Stimulated activated CD8-positive, alpha-beta memory T cell treated with anti-CD3 and anti-CD28 coated beads, Interleukin-15, amount 100 ng/mL, for 48 hours (primary cell): Measurements from ENCODE around the gene HLTF.
"Not testable (repeated sequence)": the region's sequence is repeated elsewhere in the genome, so short reads cannot be mapped to it uniquely, and the experiment has no call there.

Source experiments
- DNase-seq, 2 donors: peaks; one replicate each; pipeline ENCODE4 v3.0.0-alpha.2; 2020; ENCODE audit warnings: low read depth in 2 of 2

The HLTF gene

GRCh38 chr3:149086232-149086988 is at the start of gene HLTF:
TSS of gene HLTF (minus strand) at chr3:149086533. CDS start at chr3:149086336, 197 bp downstream.
- peak; percentile 81 to 85 for DNase-seq

- no peak for DNase-seq
Observed at GRCh38 chr3:149134575-149134974, 48.2 kb upstream of the HLTF start.

GRCh38 chr3:149131589-149131988 is 45.3 kb upstream of the HLTF start:
- DNase-seq, result no peak

- DNase-seq, result peak; percentile 77 to 78
Observed at GRCh38 chr3:149129326-149130205, 43.2 kb upstream of the HLTF start, which contains the start of gene HPS3. TSS of gene HPS3 (plus strand) at chr3:149129638. CDS start at chr3:149129724, 86 bp downstream.

- DNase-seq, result no peak
Observed at GRCh38 chr3:149128821-149129220, 42.5 kb upstream of the HLTF start.

- DNase-seq, result no peak
Observed at GRCh38 chr3:149122721-149123578, 36.6 kb upstream of the HLTF start.

GRCh38 chr3:149120051-149120972 is 34.0 kb upstream of the HLTF start:
- no peak for DNase-seq

GRCh38 chr3:149119466-149119865 is 33.1 kb upstream of the HLTF start:
- DNase-seq, result no peak

GRCh38 chr3:149118724-149119123 is 32.4 kb upstream of the HLTF start:
- DNase-seq, result no peak

GRCh38 chr3:149115114-149115513 is 28.8 kb upstream of the HLTF start:
- DNase-seq, result no peak

- DNase-seq, result no peak
Observed at GRCh38 chr3:149114458-149114857, 28.1 kb upstream of the HLTF start.

- DNase-seq, result no peak
Observed at GRCh38 chr3:149104484-149104883, 18.2 kb upstream of the HLTF start.

- DNase-seq, result no peak
Observed at GRCh38 chr3:149101641-149102040, 15.3 kb upstream of the HLTF start.

GRCh38 chr3:149101154-149101553 is 14.8 kb upstream of the HLTF start:
- DNase-seq, result no peak

GRCh38 chr3:149097987-149098386 is 11.7 kb upstream of the HLTF start:
- not testable (repeated sequence) for DNase-seq

- DNase-seq, result no peak
Observed at GRCh38 chr3:149095487-149095886, 9.2 kb upstream of the HLTF start.

- DNase-seq, result no peak
Observed at GRCh38 chr3:149091983-149092382, 5.7 kb upstream of the HLTF start.

GRCh38 chr3:149090907-149091306 is 4.6 kb upstream of the HLTF start:
- DNase-seq, result no peak

- DNase-seq, result no peak
Observed at GRCh38 chr3:149090461-149090860, 4.1 kb upstream of the HLTF start.

- no peak for DNase-seq
Observed at GRCh38 chr3:149089395-149089794, 3.1 kb upstream of the HLTF start.

- no peak for DNase-seq
Observed at GRCh38 chr3:149087208-149087607, 875 bp upstream of the HLTF start.
